GM10847 (cell line): ENCODE measurements around the gene CAMP.

Experiments used
- POLR2A ChIP-seq: IDR thresholded peaks from 2 replicates; pipeline ENCODE4 v1.6.1; 2011; ENCODE audit not compliant: insufficient read length; ENCODE audit errors: extremely low read depth

The CAMP gene

DNA sequence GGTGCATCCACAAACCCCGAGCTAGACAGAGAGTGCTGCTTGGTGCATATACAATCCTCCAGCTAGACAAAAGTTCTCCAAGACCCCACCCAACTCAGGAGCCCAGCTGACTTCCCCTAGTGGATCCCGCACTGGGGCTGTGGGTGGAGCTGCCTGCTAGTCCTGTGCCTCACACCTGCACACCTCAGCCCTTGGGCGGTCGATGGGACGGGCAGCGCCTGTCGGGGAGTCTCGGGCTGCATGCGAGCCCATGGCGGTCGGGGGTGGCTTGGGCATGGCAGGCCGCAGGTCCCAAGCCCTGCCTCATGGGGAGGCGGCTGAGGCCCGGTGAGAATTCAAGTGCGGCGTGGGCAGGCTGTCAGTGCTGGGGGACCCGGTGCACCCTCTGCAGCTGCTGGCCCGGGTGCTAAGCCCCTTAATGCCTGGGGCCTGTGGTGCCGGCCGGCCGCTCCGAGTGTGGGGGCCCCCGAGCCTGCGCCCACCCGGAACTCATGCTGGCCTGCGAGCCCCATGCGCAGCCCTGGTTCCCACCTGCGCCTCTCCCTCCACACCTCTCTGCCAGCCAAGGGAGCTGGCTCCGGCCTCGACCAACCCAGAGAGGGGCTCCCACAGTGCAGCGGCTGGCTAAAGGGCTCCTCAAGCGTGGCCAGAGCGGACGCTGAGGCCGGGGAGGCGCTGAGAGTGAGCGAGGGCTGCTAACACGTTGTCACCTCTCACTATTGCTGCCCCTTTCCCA lies 48.6 kb downstream of the CAMP start:
- TF ChIP-seq POLR2A, result no peak

DNA sequence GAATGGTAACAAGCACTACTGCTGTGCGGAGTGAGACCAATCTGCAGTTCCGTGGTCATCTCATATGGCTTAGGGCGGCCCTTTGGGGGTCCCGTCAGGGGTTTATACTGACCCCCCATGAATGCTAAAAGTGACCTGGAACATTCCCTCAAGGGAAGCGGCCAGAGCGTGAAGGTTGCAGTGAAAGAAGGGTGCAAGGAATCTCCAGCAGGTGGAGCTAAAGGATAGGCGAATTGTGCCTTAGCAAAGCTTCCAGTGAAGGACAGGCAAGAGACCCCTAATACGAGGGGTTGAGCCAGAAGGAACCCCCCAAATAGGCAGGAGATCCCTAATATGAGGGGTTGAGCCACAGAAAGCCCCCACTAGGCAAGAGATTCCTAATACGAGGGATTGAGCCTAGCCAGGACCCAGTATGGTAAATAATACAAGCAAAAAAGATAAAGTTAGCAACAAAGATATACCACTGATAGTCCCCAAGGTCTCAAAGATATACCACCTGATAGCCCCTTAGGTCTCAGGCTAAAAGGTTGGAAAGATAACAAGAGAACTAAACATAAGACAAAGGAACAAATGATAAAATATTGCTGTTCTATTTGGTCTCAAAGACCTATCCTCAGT lies 50.4 kb downstream of the CAMP start:
- no peak for TF ChIP-seq POLR2A

DNA sequence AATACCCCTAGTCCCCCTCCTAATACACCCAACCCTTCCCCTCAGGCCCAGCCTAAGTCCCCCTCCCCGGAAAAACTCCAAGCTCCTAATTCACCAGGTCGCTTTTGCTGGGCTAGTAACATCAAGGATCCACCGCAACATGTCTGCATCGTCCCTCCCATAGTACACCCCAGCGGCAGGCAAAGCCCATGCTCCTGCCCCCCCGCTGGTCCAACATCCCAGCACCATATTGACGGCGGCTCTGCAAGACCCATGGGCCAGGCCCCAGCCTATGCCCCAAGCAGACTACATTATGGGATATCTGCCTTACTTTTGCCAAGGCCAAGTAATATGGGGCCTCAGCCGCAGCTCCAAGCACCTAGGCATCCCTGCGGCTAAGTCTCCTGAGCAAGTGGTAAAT lies 51.2 kb downstream of the CAMP start:
- no peak for TF ChIP-seq POLR2A
